ENCODE measurements around the gene OSGEP. TPM values are rescaled to one million over a fixed set of nuclear protein-coding genes. Genes with fewer than 3 reads are reported as not detected.

OSGEP gene
- total and polyA plus RNA-seq, 2 of the 13 experiments (the other 11 are each of a cell fraction or from before 2014, with no cell fraction given) = 39.7 to 41.1 TPM

- in situ Hi-C loops (cut with HindIII; ENCODE audit: extremely low pct_ligation_motif_present, low pct_unique_long_range_greater_than_20kb) = no loop called here
- Histone ChIP-seq H3K27me3 (ENCODE audit: control insufficient read depth in 1 of 2, insufficient read depth in 2 of 2, low read length in 2 of 2) (peaks cover 1 to 9% of the 10 kb centered on the region in 2 experiments; a peak in 3 of 5 replicates), H3K9ac (ENCODE audit: insufficient read depth, low read depth, low read length) (no peak within 1 kb of the TSS), H3K79me2 (ENCODE audit: insufficient read depth, low read length) (no peaks in the 10 kb centered on the region), H3K4me1 (ENCODE audit: insufficient read depth, low read length) (peaks cover 11% of the 10 kb centered on the region; the same call in 1 of the 2 replicates), H3K4me3 (replicated peaks in 1 of 3; ENCODE audit: insufficient read depth in 1 of 3, low read depth in 2 of 3, low read length in 3 of 3) (no peak within 1 kb of the TSS), H3K27ac (ENCODE audit: extremely low read length, insufficient read depth, low read length) (no peak within 1 kb of the TSS), H3K36me3 (replicated peaks in 1 of 2; ENCODE audit: control insufficient read depth in 1 of 2, insufficient read depth in 2 of 2, low read length in 2 of 2) (no peaks in the 10 kb centered on the region), H3K4me2 (ENCODE audit: low read depth, low read length) (no peak within 1 kb of the TSS), H4K20me1 (ENCODE audit: insufficient read depth, low read length) (no peaks in the 10 kb centered on the region), H3K9me3 (ENCODE audit: low read length) (no peaks in the 10 kb centered on the region), H2AFZ (ENCODE audit: low read length) (no peak within 1 kb of the TSS)
- WGBS (ENCODE audit: low lambda C conversion rate) = 70% methylated on average over 17 of the region's 17 CpGs
- BruUV-seq (replicated peaks) = no TSS peak
- ATAC-seq (no peak), DNase-seq (ENCODE audit: low spot score) (no peak), FAIRE-seq (no peak)
- CTCF ChIA-PET (ENCODE audit: low intra/inter-chr PET ratio, low total read pairs) = no interaction called here
- POLR2A ChIA-PET = interaction anchor here (0.9 to 1.2 kb wide), 2 partner anchors 19 to 20 kb away, joined by 3 read pairs; partner anchors contain the start of gene APEX1
- TF ChIP-seq CREB1 (IDR thresholded peaks at IDR 0.05) = no peak
- TF ChIP-seq CREB1 (CRISPR knock-in tag; IDR thresholded peaks at IDR 0.05) = no peak
- no peak for TF ChIP-seq MTA1 (CRISPR knock-in tag; IDR thresholded peaks at IDR 0.05; ENCODE audit: borderline replicate concordance)
- TF ChIP-seq SNAI1 (CRISPR knock-in tag; IDR thresholded peaks at IDR 0.05; ENCODE audit: borderline replicate concordance) = no peak
- no peak for TF ChIP-seq ZNF124 (CRISPR knock-in tag; IDR thresholded peaks at IDR 0.05)
- TF ChIP-seq ZNF256 (CRISPR knock-in tag; conservative IDR thresholded peaks at IDR 0.05) = no peak
- TF ChIP-seq CHD2 (IDR thresholded peaks at IDR 0.05; ENCODE audit: low read depth, low read length) = no peak
- TF ChIP-seq ZBTB3 (CRISPR knock-in tag; IDR thresholded peaks at IDR 0.05; ENCODE audit: borderline replicate concordance, low read depth) = no peak
- TF ChIP-seq DZIP1 (CRISPR knock-in tag; IDR thresholded peaks at IDR 0.05) = no peak
- no peak for TF ChIP-seq FOXC1 (CRISPR knock-in tag; IDR thresholded peaks at IDR 0.05; ENCODE audit: borderline replicate concordance)
- no peak for TF ChIP-seq ZNF510 (CRISPR knock-in tag; IDR thresholded peaks at IDR 0.05; ENCODE audit: low read depth)
- TF ChIP-seq PHF5A (CRISPR knock-in tag; IDR thresholded peaks at IDR 0.05; ENCODE audit: low read depth, unreplicated experiment) = no peak
- intact Hi-C loops (cut with micrococcal nuclease; ENCODE audit: unreplicated experiment) = no loop called here
Measured at GRCh38 chr14:20435582-20436362, 18.8 kb downstream of the OSGEP start, which contains the start of gene KLHL33. Gene KLHL33, minus strand, starts transcription at chr14:20436166. Its CDS starts 355 bp downstream, at chr14:20435811.
